ENCODE measurements around the gene COBLL1.

GRCh38 chr2:164847291-164847690, 5.7 kb upstream of the COBLL1 start:
- no peak for TF ChIP-seq TCF7L2 (IDR thresholded peaks at IDR 0.05; ENCODE audit: low read depth, low read length)
- no peak for TF ChIP-seq CTCF (IDR thresholded peaks at IDR 0.05)
- no peak for TF ChIP-seq POLR2AphosphoS5 (IDR thresholded peaks at IDR 0.05; ENCODE audit: low read depth, low read length)

Measured in Panc1 (cell line).